Stimulated activated naive CD8-positive, alpha-beta T cell treated with anti-CD3 and anti-CD28 coated beads, Interleukin-15, amount 100 ng/mL, for 72 hours (primary cell): ENCODE data around the gene PROSER2.

Experiments used
- ATAC-seq: fragments of 150-1000 bp; cut with Tn5 transposase; 2 replicates; pipeline ENCODE4 v1.10.0; 2021; ENCODE audit warnings: mild to moderate bottlenecking, moderate library complexity
- DNase-seq, 2 donors: peaks; one replicate each; pipeline ENCODE4 v3.0.0; 2021 to 2022
- H3K27ac Mint-ChIP-seq, 2 donors: one replicate each; pipeline ENCODE4 v1.8.0; 2022; ENCODE audit warnings: mild to moderate bottlenecking in 2 of 2, mixed read lengths in 2 of 2, moderate library complexity in 2 of 2
- H3K27me3 Mint-ChIP-seq: one replicate; pipeline ENCODE4 v1.8.0; 2022; ENCODE audit warnings: mixed read lengths
- H3K4me1 Mint-ChIP-seq: one replicate; pipeline ENCODE4 v1.8.0; 2022; ENCODE audit warnings: mild to moderate bottlenecking, mixed read lengths
- H3K4me3 Mint-ChIP-seq, 2 donors: one replicate each; pipeline ENCODE4 v1.8.0; 2022; ENCODE audit warnings: mild to moderate bottlenecking in 2 of 2, mixed read lengths in 2 of 2, moderate library complexity in 1 of 2
- H3K9me3 Mint-ChIP-seq, 2 donors: one replicate each; pipeline ENCODE4 v1.8.0; 2022; ENCODE audit warnings: mixed read lengths in 2 of 2

Gene PROSER2

DNA sequence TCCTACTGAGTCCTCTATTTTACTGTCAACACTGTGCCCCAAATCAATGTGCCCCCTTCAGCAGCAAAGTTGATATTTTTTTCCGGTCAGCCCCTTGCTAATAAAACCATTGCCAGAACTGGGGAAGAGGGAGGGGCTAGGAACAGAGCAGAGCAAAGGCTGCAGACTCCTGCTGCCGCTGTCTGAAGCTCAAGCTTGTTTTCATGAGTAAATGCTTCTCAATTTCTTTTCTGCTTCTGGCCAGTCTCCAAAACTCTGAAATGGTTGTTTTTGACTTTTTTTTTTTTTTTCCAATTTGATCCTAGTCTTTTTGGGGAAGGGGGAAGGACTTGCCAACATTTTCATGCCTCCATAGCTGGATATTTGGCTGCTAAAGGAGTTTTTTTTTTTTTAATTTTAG is 26.7 kb upstream of the PROSER2 start:
- no peaks in the 10 kb centered on the region for H3K27me3 Mint-ChIP-seq
- peaks cover 5% of the 10 kb centered on the region for H3K4me1 Mint-ChIP-seq
- no peak overlapping the region for H3K27ac Mint-ChIP-seq
- DNase-seq = no peak
- H3K4me3 Mint-ChIP-seq = no peak overlapping the region
- no peak for ATAC-seq
- no peaks in the 10 kb centered on the region for H3K9me3 Mint-ChIP-seq

DNA sequence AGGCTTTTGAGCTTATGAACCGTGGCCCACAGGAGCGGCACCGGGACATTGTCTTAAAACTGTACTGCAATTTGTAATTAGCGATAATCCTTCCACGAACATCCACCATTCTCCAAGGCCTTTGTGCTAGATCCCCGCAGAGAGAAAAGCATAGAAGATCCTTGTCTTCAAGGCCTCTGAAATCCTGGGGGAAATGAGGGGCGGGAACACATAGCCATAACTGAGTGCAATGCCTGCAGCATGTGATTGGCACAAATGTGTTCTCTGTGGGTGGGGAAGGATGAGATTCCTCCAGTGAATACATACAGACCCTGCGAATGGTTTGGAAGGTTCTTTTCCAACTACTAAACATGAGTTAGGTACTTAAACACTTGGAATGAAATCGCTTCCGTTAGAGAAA is 25.9 kb upstream of the PROSER2 start:
- no peak overlapping the region for H3K27ac Mint-ChIP-seq
- H3K27me3 Mint-ChIP-seq = peaks cover 2% of the 10 kb centered on the region
- peaks cover 5% of the 10 kb centered on the region for H3K4me1 Mint-ChIP-seq
- no peak overlapping the region for H3K4me3 Mint-ChIP-seq
- ATAC-seq (no peak), DNase-seq (no peak)
- H3K9me3 Mint-ChIP-seq = no peaks in the 10 kb centered on the region

DNA sequence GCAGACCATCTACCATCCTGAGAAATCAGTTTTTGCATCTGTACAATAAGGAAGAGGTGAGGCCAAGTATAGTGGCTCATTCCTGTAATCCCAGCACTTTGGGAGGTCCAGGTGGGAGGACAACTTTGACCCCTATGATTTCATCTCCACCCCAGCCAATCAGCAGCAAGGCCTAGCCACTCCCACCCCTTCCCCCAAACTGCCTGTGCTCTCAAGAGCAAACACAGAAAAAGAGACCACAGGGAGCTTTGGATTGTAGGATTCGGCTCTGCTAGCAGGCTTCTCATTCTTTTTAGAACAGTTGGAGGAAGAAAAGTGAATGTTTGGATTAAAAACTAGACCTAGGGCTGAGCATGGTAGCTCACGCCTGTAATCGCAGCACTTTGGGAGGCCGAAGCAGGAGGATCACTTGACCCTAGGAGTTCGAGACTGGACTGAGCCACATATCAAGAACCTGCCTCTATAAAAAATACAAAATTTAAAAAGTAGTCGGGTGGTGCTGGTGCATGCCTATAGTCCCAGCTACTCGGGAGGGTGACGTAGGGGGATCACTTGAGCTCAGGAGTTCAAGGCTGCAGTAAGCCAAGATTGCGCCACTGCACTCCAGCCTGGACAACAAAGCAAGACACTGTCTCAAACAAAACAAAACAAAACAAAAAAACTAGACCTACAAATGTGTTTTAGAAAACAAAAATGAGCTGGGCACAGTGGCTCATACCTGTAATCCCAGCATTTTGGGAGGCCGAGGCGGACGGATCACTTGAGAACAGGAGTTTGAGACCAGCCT is 25.1 kb upstream of the PROSER2 start:
- Mint-ChIP-seq H3K4me3 (no peak overlapping the region), H3K4me1 (peaks cover 5% of the 10 kb centered on the region), H3K27me3 (peaks cover 8% of the 10 kb centered on the region), H3K9me3 (no peaks in the 10 kb centered on the region), H3K27ac (no peak overlapping the region)
- DNase-seq = no peak
- no peak for ATAC-seq

DNA sequence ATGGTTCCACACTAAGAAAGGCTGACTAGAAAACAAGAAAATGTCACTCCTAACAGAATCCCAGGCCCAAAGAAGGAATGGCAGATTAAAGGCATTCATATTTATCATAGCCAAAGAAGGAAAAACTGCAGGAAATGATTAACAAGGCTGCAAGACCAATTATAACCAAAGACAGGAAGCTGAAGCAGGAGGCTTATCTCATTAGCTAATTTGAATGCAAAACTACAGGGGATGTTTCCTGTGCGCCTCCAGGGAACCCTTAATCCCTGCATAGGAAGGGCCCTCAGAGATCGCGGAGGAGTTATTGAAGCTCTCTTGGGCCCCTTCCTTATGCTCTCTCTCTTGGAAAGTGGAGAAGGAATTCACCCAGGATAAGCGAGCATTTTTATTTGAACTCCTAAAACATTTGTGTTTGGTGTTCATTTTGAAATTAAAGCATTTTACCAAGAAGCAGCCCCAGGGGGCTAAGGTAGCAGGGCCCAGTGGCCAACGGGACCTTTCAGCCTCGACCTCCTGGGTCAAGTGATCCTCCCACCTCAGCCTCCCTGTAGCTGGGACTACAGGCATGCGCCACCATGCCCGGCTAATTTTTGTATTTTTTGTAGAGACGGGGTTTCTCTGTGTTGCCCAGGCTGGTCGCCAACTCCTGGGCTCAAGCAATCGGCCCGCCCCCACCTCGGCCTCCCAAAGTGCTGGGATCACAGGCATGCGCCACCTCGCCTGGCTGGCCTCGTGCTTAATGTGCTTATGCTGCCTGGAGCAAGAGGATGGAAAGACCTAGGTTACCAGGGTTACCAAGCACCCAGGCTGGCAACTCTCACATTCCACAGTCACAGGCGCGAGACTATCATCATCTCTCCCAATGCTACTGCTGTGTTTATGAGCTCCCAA is 24.1 kb upstream of the PROSER2 start:
- ATAC-seq = no peak
- Mint-ChIP-seq H3K4me1 (peaks cover 5% of the 10 kb centered on the region), H3K9me3 (no peaks in the 10 kb centered on the region), H3K27me3 (peaks cover 8% of the 10 kb centered on the region), H3K27ac (no peak overlapping the region), H3K4me3 (no peak overlapping the region)
- no peak for DNase-seq

DNA sequence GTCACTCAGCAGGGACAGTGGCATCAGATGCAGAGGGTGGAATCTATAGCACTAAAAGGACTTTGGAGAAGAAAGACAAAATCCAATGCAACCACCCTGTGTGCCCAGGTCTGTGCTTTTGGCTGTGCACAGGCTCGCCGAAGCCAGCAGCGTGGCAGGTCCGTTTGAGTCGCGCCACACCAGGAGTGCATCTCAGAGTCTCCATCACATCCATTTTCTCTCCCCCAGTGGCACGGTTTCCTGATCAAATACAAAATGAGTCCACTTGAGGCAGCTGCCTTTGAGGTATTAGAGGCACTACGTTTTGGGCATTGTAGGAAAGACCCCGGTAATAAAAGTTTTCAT is 23.4 kb upstream of the PROSER2 start:
- H3K27ac Mint-ChIP-seq = no peak overlapping the region
- H3K27me3 Mint-ChIP-seq = peaks cover 8% of the 10 kb centered on the region
- no peak for DNase-seq
- no peak for ATAC-seq
- no peaks in the 10 kb centered on the region for H3K9me3 Mint-ChIP-seq
- H3K4me3 Mint-ChIP-seq = no peak overlapping the region
- H3K4me1 Mint-ChIP-seq = peaks cover 5% of the 10 kb centered on the region

DNA sequence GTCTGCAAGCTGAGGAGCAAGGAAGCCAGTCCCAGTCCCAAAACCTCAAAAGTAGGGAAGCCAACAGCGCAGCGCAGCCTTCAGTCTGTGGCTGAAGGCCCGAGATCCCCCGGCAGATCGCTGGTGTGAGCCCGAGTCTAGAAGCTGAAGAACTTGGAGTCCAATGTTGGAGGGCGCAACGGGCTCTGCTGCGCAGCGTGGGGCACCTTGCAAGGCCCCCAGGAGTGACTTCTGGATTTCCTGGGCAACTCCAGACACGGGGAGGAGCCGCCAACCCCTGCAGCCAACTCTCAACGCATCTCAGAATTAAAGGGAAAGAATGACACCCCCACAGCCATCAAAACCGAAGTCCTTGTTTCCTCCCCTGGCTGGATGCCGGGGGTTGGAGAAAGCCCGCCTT is 18.8 kb upstream of the PROSER2 start:
- DNase-seq (no peak), ATAC-seq (no peak)
- Mint-ChIP-seq H3K4me3 (no peak overlapping the region), H3K27ac (no peak overlapping the region), H3K27me3 (peaks cover 37% of the 10 kb centered on the region), H3K4me1 (no peaks in the 10 kb centered on the region), H3K9me3 (no peaks in the 10 kb centered on the region)

DNA sequence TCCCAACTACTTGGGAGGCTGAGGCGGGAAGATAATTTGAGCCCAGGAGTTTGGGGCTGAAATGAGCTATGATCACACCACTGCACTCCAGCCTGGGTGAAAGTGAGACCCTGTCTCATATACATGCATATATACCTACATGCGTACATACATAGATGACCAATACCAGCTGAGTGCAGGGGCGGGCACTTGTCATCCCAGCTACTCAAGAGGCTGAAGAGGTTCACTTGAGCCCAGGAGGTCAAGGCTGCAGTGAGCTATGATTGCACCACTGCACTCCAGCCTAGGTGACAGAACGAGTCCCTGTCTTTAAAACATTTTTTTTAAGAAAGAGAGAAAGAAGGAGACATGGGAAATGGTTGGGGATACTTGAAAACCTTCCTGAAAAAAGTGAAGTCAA is 17.4 kb upstream of the PROSER2 start:
- H3K4me1 Mint-ChIP-seq = no peaks in the 10 kb centered on the region
- no peaks in the 10 kb centered on the region for H3K9me3 Mint-ChIP-seq
- no peak overlapping the region for H3K4me3 Mint-ChIP-seq
- no peak overlapping the region for H3K27ac Mint-ChIP-seq
- H3K27me3 Mint-ChIP-seq = peaks cover 37% of the 10 kb centered on the region
- DNase-seq (no peak), ATAC-seq (no peak)

DNA sequence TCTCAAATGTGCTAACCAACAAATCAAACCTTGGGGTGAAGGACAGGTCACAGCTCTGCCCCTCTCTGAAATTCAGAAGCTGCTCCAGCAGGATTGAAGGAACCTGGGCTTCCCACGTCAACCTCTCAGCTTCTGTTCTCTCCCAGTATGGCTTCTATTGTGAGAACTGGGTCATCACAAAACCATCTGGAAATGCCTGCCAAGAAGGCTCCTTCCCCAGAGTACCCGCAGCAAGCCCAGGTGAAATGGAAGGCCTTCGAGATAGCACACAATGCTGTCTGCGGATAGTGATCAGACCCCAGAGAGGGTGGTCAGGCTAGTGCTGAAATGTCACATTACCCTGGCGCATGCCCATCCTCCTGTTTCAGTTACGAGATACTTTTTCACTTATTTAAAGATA is 16.4 kb upstream of the PROSER2 start:
- no peak overlapping the region for H3K27ac Mint-ChIP-seq
- peaks cover 37% of the 10 kb centered on the region for H3K27me3 Mint-ChIP-seq
- H3K4me1 Mint-ChIP-seq = no peaks in the 10 kb centered on the region
- no peak for DNase-seq
- H3K9me3 Mint-ChIP-seq = no peaks in the 10 kb centered on the region
- ATAC-seq = no peak
- no peak overlapping the region for H3K4me3 Mint-ChIP-seq

DNA sequence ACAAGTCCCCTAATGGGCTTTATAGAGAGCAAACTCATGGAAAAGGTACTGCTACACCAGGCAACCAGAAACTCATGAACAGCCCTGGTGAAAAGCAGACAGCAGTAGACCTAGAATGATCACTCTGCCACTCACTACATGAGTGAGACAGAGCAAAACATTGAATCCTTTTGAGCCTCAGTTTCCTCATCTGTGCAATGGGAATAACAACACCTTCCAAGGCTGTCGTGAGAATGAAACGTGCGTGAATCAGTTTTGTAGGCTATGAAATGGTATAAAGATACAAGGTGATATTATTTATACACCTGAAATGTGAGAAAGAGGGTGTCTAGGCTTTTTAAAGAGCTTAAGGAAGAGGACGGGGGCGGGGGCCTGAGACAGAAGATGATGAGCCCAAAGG is 14.3 kb upstream of the PROSER2 start:
- no peak for DNase-seq
- Mint-ChIP-seq H3K9me3 (no peaks in the 10 kb centered on the region), H3K27me3 (peaks cover 29% of the 10 kb centered on the region), H3K4me3 (no peak overlapping the region), H3K4me1 (no peaks in the 10 kb centered on the region), H3K27ac (no peak overlapping the region)
- no peak for ATAC-seq

DNA sequence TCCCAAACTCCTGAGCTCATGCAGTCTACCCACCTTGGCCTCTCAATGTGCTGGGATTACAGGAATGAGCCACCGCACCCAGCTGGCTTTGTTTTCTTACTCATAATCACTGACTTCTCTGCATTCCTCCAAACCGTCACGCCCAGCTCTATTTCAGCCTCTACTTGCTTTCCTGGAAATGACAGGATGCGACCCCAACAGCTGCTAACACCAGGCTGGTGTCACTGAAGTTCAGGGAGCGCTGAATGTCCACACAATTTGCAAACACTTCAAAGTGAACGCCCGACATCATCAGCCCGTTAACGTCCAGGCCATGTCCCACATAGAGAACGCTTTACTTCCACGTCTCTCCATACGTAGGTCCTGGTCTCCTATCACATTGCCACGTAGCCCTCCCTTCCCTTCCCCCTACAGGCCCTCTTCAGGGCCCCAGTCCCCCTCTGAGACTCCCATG is 12.8 kb upstream of the PROSER2 start:
- Mint-ChIP-seq H3K9me3 (no peaks in the 10 kb centered on the region), H3K4me3 (no peak overlapping the region), H3K27me3 (peaks cover 26% of the 10 kb centered on the region), H3K4me1 (no peaks in the 10 kb centered on the region), H3K27ac (no peak overlapping the region)
- ATAC-seq = no peak
- DNase-seq = no peak

DNA sequence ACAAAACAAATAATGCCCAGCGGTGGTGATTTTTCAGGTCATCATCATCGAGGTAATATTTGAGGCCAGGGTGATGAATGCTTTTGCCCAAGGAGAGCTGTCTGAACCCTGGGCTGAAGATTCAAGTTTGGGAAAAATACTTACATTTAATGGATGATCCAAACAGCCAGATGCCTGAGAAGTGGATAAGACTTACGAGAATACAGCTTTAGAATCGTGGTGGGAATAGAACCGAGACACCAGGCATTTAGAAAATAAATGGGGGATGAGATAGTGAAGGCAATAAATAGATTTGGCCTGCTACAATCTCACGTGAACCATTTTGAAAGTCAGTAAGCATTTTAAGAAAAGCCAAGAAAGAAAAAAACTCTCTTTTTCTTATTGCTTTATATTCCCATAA is 12.2 kb upstream of the PROSER2 start:
- peak overlapping the region in 1 of 2 donors; percentile 42 for H3K27ac Mint-ChIP-seq
- DNase-seq (no peak), ATAC-seq (no peak)
- H3K9me3 Mint-ChIP-seq = no peaks in the 10 kb centered on the region
- no peaks in the 10 kb centered on the region for H3K4me1 Mint-ChIP-seq
- no peak overlapping the region for H3K4me3 Mint-ChIP-seq
- peaks cover 20% of the 10 kb centered on the region for H3K27me3 Mint-ChIP-seq

DNA sequence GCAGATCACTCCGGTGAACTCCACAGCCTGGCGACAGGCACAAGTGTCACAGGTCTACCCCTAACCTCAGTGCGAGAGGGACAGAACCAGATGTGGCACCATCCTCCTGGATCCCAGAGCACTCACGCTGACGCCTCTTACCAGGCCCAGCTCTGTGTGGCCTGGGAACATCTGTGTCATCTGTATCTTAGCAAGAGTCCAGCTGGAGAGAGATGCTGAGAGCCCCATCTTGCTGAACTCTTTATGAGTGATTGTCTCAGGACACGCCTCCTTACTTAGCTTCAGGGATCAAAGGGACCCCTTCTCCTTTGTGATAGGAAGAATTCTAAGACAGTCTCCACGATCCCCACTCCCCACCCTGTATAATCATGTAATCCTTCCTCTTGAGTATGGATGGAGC is 10.0 kb upstream of the PROSER2 start:
- no peak overlapping the region for H3K4me3 Mint-ChIP-seq
- ATAC-seq = no peak
- H3K9me3 Mint-ChIP-seq = no peaks in the 10 kb centered on the region
- DNase-seq = no peak
- peaks cover 10% of the 10 kb centered on the region for H3K27me3 Mint-ChIP-seq
- H3K27ac Mint-ChIP-seq = no peak overlapping the region
- H3K4me1 Mint-ChIP-seq = no peaks in the 10 kb centered on the region

DNA sequence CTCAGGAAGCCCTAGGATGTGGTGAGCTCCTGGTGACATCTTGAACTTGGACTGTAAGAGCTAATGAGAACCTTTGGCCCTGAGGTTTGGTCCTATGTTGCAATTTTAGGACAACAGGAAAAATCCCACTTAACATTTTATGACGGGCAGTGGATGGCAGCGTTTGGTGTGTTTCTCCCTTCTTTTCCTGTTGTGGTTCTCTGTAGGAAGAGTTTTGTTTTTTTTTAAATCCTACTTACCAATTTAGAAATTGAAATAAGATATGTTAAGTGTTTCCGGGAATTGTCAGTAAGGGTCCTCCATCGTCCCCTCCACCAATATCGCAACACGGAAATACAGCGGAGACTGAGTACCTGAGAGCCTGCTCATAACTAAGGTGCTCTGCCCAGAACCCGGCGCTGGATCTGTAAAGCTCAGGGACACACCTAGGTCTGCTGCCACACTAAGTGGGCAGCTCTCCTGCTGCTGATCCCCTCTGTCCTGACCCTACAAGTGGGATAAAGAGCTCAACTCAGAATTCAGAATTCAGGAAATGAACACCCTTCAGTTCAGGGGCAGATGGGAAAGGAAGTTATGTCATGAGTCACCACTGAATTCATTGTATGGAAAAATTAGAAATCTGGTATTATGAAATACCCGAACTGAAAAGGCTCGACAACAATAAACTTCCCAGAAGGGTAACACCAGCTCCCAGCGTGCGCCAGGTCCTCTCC is 9.1 kb upstream of the PROSER2 start:
- DNase-seq = no peak
- Mint-ChIP-seq H3K9me3 (no peaks in the 10 kb centered on the region), H3K27me3 (peaks cover 3% of the 10 kb centered on the region), H3K4me1 (no peaks in the 10 kb centered on the region), H3K27ac (no peak overlapping the region), H3K4me3 (no peak overlapping the region)
- no peak for ATAC-seq

DNA sequence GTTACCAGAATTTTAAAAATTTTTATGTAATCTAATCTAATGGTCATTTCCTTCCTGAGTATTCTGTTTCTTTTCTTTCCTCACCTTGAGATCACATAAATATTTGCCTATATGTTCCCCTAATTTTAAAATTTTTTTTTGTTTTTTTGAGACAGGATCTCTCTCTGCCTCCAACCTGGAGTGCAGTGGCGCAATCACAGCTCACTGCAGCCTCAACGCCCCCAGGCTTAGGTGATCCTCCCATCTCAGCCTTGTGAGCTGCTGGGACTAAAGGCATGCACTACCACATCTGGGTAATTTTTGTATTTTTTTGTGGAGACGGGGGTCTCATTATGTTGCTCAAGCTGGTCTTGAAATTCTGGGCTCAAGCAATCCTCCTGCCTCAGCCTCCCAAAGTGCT is 4.1 kb upstream of the PROSER2 start:
- Mint-ChIP-seq H3K27me3 (peaks cover 40% of the 10 kb centered on the region), H3K4me3 (no peak overlapping the region), H3K27ac (no peak overlapping the region), H3K4me1 (peaks cover 9% of the 10 kb centered on the region), H3K9me3 (no peaks in the 10 kb centered on the region)
- ATAC-seq (no peak), DNase-seq (no peak)

DNA sequence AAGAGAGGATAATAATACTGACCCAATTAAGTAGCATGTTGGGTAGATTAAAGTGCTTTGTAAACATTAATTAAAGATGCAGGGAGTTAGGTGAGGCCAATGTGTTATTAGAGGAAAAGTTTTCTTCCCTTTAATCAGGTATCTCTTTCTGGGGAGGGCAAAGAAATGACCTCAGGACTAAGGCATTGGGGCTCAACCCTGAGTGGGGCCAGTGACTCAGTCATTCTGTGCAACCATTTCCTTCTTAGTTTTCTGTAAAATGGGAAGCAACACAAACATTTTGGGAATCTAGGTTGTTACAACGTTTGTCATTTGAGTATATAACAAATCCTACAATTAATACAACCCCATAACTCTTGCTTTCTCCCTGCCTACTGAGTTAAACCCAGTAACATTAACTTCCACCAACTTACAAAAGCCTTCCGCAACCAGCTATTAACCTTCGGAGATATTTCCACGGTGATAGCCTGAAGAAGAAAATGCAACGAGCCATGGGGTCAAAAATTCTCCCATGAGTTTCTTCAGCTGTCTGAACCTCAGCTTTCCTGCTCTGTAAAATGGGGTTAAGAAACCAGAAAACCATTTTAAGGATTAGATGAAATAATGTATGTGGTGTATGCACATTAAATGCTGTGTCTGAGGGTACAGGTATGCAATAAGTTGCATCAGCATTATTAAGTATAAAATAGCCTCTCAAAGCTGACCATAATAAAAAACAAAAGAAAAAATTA is 965 bp upstream of the PROSER2 start:
- DNase-seq = no peak
- H3K4me3 Mint-ChIP-seq = peak overlapping the region in 1 of 2 donors; percentile 49
- no peak for ATAC-seq
- H3K27ac Mint-ChIP-seq = no peak overlapping the region
- no peaks in the 10 kb centered on the region for H3K9me3 Mint-ChIP-seq
- peaks cover 72% of the 10 kb centered on the region for H3K27me3 Mint-ChIP-seq
- peaks cover 11% of the 10 kb centered on the region for H3K4me1 Mint-ChIP-seq
